K562 (cell line): ENCODE measurements around the gene STXBP5L.

Experiments used
- KLF16 ChIP-seq: IDR thresholded peaks from 2 replicates; pipeline ENCODE4 v1.6.1; 2016; ENCODE audit warnings: antibody characterized with exemption
- NR3C1 ChIP-seq: sonication (generic); formaldehyde crosslinking; IDR thresholded peaks from 2 replicates; pipeline ENCODE4 v1.8.1; 2022; ENCODE audit warnings: missing genetic modification reagents
- SP2 ChIP-seq: IDR thresholded peaks from 2 replicates; pipeline ENCODE4 v1.6.1; 2011; ENCODE audit warnings: mild to moderate bottlenecking, low read depth, low read length, moderate library complexity; ENCODE audit not compliant: poor library complexity, severe bottlenecking; ENCODE audit errors: extremely low read depth
- ZNF23 ChIP-seq: fragments of 250-450 bp; sonication (Bioruptor Pico); IDR thresholded peaks from 2 replicates; pipeline ENCODE4 v1.4.0; 2020; ENCODE audit warnings: mild to moderate bottlenecking
- TF ChIP-seq, protein P1 (sequence below): fragments of 250-450 bp; sonication (Bioruptor Pico); IDR thresholded peaks from 2 replicates; pipeline ENCODE4 v1.8.0; 2022; ENCODE audit warnings: moderate library complexity, mild to moderate bottlenecking, inconsistent platforms
- TF ChIP-seq, protein P2 (sequence below): sonication (generic); formaldehyde crosslinking; IDR thresholded peaks from 2 replicates; pipeline ENCODE4 v1.9.0; 2022; ENCODE audit warnings: mild to moderate bottlenecking, missing genetic modification reagents

DNA sequence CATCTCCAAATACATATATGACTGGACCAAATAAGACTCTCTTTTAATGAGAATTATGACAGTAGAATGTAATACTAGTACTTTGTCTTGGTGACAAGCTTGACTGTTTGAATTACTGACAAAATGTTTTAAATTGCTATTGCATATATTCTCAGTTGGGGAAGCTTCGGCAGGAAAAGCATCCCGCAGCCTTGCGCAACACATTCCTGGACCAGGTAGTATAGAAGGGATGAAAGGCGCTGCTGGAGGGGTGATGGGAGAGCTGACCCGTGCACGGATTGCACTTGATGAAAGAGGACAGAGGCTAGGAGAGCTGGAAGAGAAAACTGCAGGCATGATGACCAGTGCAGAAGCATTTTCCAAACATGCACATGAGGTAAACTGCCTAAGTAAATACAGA lies 510.2 kb downstream of the STXBP5L start:
- TF ChIP-seq SP2: no peak
- no peak for TF ChIP-seq KLF16
- TF ChIP-seq ZNF23 (CRISPR knock-in tag): no peak
- TF ChIP-seq, protein P1, sequence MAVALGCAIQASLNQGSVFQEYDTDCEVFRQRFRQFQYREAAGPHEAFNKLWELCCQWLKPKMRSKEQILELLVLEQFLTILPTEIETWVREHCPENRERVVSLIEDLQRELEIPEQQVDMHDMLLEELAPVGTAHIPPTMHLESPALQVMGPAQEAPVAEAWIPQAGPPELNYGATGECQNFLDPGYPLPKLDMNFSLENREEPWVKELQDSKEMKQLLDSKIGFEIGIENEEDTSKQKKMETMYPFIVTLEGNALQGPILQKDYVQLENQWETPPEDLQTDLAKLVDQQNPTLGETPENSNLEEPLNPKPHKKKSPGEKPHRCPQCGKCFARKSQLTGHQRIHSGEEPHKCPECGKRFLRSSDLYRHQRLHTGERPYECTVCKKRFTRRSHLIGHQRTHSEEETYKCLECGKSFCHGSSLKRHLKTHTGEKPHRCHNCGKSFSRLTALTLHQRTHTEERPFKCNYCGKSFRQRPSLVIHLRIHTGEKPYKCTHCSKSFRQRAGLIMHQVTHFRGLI (CRISPR knock-in tag): no peak
- TF ChIP-seq, protein P2, sequence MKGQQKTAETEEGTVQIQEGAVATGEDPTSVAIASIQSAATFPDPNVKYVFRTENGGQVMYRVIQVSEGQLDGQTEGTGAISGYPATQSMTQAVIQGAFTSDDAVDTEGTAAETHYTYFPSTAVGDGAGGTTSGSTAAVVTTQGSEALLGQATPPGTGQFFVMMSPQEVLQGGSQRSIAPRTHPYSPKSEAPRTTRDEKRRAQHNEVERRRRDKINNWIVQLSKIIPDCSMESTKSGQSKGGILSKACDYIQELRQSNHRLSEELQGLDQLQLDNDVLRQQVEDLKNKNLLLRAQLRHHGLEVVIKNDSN (CRISPR knock-in tag): no peak
- TF ChIP-seq NR3C1 (CRISPR knock-in tag): no peak
